CD4-positive, alpha-beta T cell treated with Interleukin-12 subunit alpha and Interleukin-12 subunit beta, for 1 hour (primary cell): ENCODE measurements around the gene ZGLP1.
A peak's percentile ranks its signal among the peaks of the same experiment; 100 is the strongest.
"Not testable (repeated sequence)": the region's sequence is repeated elsewhere in the genome, so short reads cannot be mapped to it uniquely, and the experiment has no call there.

ENCODE experiments used
- DNase-seq: peaks from one replicate; pipeline ENCODE4 v3.0.0-alpha.2; 2020

The ZGLP1 gene

DNA sequence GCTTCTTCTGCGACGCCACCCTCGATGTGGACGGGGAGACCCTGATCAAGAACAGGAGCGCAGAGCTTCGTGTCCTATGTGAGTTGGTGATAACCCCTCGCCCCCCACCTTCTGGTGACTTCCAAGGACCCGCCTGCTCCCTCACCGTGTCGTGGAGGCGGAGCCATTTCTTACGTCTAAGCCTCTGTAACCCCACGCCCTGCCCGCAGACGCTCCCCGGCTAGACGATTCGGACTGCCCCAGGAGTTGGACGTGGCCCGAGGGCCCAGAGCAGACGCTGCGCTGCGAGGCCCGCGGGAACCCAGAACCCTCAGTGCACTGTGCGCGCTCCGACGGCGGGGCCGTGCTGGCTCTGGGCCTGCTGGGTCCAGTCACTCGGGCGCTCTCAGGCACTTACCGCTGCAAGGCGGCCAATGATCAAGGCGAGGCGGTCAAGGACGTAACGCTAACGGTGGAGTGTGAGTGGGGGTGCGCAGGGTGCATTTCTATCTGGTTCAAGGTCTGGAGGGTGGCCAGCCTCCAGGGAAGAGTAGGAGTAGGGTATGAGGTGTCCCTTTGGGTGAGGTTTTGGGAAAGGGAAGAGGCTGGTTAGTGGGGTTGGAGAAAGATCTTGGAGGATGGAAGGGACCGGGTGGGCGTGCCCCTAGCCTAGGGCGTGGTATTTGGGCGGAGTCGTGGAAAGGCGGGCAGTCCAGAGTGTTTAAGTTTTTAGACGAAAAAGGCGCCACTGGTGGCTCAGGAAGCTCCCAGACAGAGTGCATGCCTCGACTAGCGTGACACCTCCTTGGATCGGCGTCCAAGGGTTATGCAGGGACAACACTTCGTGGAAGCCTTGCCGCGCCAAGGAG, 16.6 kb downstream of the ZGLP1 start:
- no peak for DNase-seq

DNA sequence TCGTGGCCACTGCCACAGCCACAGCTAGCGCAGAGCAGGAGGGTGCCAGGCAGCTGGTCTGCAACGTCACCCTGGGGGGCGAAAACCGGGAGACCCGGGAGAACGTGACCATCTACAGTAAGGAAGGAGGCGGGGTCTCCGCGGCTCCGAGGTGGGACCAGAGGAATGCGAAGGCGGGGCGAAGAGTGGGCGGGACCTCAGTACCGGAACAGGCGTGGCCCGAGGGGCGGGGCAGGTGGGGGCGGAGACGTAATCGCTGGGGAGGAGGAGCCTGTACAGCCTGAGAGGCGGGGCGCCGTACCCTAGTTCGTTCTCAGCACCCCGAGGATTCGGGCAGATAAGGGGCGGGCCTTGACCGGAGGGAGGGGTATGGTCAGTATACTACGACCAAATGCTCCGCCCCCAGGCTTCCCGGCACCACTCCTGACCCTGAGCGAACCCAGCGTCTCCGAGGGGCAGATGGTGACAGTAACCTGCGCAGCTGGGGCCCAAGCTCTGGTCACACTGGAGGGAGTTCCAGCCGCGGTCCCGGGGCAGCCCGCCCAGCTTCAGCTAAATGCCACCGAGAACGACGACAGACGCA, 17.3 kb downstream of the ZGLP1 start:
- peak; percentile 77 for DNase-seq

DNA sequence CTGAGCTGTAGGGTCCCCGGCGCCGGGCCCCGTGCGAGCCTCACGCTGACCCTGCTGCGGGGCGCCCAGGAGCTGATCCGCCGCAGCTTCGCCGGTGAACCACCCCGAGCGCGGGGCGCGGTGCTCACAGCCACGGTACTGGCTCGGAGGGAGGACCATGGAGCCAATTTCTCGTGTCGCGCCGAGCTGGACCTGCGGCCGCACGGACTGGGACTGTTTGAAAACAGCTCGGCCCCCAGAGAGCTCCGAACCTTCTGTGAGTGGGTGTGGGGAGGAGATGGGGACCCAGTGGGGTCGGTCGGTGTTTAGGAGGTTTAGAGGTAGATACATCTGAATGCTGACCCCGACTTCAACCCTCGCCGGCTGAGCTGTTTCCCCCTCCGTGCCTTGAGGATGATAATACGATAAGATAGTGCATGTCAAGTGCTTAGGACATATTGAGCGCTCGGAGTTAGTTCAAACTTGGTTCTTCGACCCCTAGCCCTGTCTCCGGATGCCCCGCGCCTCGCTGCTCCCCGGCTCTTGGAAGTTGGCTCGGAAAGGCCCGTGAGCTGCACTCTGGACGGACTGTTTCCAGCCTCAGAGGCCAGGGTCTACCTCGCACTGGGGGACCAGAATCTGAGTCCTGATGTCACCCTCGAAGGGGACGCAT, 17.9 kb downstream of the ZGLP1 start:
- DNase-seq, result no peak

DNA sequence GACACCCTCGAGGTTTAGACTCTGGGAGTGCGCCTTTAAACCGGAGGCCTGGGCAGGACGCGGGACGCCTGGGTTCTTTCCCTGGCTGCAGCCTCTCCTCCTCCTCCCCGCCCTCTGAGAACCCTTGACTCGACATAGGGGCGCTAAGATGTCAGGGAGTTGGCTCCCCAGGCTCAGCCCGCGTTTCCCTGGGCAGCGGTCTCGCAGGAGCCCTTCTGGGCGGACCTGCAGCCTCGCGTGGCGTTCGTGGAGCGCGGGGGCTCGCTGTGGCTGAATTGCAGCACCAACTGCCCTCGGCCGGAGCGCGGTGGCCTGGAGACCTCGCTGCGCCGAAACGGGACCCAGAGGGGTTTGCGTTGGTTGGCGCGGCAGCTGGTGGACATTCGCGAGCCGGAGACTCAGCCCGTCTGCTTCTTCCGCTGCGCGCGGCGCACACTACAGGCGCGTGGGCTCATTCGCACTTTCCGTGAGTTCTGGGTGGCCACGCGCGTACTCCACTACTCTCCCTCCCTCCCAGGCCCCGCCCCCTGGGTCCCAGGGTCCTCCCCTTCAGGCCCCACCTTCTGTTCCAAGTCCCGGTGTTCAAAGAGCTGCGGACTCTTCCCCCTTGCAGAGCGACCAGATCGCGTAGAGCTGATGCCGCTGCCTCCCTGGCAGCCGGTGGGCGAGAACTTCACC, 18.6 kb downstream of the ZGLP1 start:
- peak; percentile 67 for DNase-seq

DNA sequence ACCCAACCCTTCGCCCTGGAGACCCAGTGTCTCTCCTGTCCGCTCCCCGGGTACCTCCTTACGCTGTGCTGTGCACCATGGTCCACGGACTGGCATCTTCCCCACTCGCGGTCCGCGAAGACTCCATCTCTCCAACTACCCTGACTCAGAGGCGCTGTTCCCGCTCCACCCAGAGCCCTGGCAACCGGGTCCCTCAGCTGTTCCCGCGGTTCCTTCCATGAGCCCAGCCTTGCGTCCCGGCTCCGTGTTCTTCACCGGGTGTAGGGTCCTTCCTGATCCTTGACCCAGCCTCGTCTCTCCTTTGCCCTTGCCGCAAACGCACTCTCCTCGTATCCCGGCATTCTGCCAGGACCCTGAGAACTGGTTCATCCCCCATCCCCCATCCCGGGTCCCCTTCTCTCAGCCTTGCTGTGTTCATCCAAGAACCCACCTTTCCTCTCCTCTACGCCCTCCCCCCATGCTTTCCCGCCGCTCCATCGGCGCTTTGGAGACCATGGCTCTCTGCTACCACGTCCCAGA, 19.2 kb downstream of the ZGLP1 start:
- no peak for DNase-seq

DNA sequence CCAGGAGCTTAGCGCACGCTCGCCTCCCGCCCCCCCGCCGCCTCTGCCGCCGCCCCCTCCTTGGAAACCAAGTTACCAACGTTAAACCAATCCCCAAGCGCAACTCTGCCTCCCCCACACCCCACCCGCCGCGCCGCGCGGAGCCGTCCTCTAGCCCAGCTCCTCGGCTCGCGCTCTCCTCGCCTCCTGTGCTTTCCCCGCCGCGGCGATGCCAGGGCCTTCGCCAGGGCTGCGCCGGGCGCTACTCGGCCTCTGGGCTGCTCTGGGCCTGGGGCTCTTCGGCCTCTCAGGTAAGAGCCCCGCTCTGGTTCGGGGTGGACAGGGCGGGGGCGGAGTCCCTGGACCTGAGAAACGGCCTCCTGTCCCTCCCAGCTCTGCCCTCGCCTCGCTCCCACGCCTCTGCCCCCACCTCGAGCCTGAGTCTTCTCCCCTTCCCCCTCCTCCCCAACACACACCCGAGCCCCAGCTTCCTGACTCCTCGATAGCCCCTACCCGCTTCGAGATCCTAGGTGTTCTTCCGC, 19.7 kb downstream of the ZGLP1 start, which contains the start of gene ICAM5:
Gene ICAM5 (plus strand): TSS at position 117 of the 521 bp plus-strand sequence. CDS start 92 bp downstream, at position 209.
- peak; percentile 44 for DNase-seq

DNA sequence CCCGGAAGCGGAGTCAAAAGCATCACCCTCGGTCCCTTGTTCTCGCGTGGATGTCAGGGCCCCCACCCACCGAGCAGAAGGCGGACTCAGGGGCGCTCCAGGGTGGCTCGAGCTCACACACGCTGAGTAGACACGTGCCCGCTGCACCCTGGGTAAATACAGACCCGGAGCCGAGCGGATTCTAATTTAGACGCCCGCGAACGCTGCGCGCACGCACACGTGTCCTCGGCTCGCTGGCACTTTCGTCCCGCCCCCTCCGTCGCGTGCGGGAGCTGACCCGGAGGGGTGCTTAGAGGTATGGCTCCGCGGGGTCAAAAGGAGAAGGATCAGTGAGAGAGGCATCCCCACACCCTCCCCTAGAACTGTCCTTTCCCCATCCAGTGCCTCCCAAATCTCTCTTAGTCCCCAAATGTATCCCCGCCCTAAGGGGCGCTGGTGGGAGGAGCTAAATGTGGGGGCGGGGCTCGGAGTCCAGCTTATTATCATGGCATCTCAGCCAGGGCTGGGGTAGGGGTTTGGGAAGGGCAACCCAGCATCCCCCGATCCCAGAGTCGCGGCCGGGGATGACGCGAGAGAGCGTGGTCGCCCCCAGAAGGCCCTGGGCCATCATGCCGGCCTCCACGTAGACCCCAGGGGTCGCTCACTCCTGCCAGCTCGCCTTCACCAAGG, 20.3 kb downstream of the ZGLP1 start:
- DNase-seq, result peak; percentile 67

DNA sequence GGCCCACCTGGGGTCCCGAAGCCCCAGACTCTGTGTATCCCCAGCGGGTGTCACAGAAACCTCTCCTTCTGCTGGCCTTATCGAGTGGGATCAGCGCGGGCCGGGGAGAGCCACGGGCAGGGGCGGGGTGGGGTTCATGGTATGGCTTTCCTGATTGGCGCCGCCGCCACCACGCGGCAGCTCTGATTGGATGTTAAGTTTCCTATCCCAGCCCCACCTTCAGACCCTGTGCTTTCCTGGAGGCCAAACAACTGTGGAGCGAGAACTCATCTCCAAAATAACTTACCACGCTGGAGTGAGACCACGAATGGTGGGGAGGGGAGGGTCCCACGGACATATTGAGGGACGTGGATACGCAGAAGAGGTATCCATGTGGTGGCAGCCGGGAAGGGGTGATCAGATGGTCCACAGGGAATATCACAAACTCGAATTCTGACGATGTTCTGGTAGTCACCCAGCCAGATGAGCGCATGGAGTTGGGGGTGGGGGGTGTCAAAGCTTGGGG, 20.9 kb downstream of the ZGLP1 start:
- DNase-seq, result peak; percentile 46

DNA sequence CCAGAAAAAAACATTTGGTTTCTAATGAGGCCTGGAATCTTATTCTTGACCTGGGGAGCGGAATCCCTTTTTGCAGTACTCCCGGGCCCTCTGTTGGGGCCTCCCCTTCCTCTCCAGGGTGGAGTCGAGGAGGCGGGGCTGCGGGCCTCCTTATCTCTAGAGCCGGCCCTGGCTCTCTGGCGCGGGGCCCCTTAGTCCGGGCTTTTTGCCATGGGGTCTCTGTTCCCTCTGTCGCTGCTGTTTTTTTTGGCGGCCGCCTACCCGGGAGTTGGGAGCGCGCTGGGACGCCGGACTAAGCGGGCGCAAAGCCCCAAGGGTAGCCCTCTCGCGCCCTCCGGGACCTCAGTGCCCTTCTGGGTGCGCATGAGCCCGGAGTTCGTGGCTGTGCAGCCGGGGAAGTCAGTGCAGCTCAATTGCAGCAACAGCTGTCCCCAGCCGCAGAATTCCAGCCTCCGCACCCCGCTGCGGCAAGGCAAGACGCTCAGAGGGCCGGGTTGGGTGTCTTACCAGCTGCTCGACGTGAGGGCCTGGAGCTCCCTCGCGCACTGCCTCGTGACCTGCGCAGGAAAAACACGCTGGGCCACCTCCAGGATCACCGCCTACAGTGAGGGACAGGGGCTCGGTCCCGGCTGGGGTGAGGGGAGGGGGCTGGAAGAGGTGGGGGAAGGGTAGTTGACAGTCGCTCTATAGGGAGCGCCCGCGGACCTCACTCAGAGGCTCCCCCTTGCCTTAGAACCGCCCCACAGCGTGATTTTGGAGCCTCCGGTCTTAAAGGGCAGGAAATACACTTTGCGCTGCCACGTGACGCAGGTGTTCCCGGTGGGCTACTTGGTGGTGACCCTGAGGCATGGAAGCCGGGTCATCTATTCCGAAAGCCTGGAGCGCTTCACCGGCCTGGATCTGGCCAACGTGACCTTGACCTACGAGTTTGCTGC, 22.5 kb downstream of the ZGLP1 start, which contains the start of gene ICAM4:
Gene ICAM4 (plus strand): TSS at position 153 of the 935 bp plus-strand sequence. CDS start 58 bp downstream, at position 211.
- DNase-seq, result peak; percentile 45

DNA sequence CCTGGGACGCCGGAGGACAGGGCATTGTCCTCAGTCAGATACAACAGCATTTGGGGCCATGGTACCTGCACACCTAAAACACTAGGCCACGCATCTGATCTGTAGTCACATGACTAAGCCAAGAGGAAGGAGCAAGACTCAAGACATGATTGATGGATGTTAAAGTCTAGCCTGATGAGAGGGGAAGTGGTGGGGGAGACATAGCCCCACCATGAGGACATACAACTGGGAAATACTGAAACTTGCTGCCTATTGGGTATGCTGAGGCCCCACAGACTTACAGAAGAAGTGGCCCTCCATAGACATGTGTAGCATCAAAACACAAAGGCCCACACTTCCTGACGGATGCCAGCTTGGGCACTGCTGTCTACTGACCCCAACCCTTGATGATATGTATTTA, 24.2 kb downstream of the ZGLP1 start:
- DNase-seq, result no peak

DNA sequence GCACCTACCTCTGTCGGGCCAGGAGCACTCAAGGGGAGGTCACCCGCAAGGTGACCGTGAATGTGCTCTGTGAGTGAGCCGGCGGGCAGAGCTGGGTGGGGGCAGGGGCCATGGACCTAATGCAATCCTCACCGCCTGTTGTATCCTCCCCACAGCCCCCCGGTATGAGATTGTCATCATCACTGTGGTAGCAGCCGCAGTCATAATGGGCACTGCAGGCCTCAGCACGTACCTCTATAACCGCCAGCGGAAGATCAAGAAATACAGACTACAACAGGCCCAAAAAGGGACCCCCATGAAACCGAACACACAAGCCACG, 24.7 kb downstream of the ZGLP1 start:
- no peak for DNase-seq

DNA sequence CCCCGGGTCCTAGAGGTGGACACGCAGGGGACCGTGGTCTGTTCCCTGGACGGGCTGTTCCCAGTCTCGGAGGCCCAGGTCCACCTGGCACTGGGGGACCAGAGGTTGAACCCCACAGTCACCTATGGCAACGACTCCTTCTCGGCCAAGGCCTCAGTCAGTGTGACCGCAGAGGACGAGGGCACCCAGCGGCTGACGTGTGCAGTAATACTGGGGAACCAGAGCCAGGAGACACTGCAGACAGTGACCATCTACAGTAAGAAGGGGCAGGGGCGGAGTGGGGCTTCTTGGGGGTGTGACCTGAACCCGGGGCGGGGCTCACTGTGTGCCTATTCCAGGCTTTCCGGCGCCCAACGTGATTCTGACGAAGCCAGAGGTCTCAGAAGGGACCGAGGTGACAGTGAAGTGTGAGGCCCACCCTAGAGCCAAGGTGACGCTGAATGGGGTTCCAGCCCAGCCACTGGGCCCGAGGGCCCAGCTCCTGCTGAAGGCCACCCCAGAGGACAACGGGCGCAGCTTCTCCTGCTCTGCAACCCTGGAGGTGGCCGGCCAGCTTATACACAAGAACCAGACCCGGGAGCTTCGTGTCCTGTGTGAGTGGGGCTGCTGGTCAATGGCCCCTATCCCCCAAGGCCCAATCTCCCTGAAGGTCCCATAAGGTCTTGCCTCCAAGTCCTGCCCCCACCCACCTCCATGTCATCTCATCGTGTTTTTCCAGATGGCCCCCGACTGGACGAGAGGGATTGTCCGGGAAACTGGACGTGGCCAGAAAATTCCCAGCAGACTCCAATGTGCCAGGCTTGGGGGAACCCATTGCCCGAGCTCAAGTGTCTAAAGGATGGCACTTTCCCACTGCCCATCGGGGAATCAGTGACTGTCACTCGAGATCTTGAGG, 25.3 kb downstream of the ZGLP1 start:
- no peak for DNase-seq

DNA sequence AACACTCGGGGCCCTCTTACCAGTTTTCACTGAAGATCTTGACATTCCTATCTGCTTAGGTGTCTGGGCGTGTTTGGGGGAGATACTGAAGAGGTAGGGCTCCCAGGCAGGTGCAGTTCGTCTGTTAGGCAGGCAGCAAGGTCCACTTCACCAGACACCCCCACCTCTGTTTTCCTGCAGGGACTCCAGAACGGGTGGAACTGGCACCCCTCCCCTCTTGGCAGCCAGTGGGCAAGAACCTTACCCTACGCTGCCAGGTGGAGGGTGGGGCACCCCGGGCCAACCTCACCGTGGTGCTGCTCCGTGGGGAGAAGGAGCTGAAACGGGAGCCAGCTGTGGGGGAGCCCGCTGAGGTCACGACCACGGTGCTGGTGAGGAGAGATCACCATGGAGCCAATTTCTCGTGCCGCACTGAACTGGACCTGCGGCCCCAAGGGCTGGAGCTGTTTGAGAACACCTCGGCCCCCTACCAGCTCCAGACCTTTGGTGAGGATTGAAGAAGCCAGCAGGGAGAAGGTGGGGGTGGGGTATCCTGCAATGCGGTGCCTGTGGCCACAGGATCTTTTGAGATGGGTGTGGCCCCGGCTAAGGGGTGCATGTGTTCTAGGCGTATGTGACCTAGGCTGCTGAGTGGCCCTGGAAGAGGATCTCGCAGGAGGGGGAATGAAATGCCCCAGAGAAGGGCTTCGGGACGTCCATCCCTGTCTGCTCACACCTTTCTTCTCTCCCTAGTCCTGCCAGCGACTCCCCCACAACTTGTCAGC, 26.1 kb downstream of the ZGLP1 start:
- no peak for DNase-seq

DNA sequence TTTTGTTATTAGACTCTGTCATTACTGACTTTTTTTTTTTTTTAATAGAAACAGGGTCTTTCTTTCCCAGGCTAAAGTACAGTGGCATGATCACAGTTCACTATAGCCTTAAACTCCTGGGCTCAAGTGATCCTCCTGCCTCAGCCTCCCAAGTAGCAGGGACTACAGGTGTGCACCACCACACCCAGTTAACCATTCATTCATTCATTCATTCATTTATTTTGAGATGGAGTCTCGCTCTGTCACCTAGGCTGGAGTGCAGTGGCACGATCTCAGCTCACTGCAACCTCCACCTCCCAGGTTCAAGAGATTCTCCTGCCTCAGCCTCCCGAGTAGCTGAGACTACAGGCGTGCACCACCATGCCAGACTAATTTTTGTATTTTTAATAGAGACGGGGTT, 27.6 kb downstream of the ZGLP1 start:
- DNase-seq, result not testable (repeated sequence)

DNA sequence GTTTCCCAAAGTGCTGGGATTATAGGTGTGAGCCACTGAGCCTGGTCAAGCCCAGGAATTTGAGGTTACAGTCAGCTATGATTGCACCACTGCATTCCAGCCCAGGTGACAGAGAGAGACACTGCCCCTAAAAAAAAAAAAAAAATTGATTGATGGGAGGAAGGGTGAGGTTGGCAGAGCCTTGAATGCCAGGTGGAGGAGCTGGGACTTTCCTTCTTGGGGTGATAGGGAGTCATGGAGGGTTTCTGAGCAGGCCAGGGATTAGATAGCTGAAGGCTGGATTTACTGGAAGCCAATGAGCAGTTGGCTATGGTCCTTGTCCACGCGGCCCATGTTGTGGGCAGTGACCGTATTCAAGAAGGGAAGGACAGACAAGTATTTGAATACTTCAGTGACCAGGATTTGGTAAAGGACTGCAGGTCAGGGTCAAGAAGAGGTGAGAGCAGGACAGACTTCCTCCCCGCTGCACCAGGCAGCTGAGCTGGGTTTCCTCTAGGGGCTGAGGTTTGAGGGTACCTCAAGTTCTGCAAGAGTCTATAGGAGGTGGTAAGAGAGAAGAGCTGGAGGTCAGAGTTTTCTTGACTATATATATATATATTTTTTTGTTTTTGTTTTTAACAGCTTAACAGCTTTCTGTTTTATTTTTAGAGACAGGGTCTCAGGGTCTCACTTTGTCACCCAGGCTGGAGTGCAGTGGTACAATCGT, 29.7 kb downstream of the ZGLP1 start:
- DNase-seq, result no peak

DNA sequence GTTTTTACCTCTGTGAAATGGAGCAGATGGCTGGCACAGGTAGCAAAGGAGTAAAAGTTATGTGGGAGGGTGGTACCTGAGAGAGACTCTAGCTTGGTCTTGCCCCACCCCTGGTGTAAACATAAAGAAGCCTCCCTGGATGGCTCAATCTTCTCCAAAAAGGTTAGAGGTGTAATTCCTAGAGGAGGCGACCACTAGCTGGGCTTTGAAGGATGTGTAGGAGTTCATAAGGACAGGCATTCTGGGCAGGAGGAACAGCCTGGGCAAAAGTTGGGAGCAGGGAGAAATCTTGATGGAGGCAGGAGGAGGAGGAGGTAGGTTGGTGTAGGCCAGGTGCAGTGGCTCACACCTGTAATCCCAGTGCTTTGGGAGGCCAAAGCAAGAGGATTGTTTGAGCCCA, 30.7 kb downstream of the ZGLP1 start:
- DNase-seq, result no peak

DNA sequence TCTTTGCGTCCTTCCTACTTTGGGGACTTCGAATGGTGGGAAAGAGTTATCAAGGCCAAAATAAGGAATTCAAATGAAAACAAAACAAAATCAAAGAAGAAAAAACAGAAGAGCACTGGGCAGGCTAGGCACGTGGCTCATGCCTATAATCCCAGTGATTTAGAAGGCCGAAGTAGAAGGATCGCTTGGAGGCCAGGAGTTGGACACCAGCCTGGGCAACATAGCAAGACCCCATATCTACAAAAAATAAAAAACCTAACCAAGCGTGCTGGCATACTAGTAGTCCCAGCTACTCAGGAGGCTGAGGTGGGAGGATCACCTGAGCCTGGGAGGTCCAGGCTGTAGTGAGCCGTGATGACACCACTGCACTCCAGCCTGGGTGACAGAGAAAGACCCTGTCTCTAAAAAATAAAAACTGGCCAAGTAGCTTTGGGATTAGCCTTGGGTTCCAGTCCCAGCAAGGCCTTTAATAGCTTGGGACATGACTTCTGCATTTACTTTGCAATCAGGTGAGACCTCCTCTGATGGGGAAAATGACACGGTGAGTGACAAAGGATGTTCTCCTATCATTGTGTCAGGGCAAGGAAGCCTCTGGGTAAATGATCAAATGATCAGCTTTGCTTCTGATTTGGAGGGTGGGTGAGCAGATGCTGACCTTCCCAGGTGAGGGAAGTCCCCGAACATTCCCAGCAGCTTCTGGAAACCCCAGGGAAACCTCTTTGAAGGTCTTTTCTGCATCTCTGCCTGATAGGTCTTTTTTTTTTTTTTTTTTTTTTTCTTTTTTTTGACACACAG, 31.6 kb downstream of the ZGLP1 start:
- no peak for DNase-seq

DNA sequence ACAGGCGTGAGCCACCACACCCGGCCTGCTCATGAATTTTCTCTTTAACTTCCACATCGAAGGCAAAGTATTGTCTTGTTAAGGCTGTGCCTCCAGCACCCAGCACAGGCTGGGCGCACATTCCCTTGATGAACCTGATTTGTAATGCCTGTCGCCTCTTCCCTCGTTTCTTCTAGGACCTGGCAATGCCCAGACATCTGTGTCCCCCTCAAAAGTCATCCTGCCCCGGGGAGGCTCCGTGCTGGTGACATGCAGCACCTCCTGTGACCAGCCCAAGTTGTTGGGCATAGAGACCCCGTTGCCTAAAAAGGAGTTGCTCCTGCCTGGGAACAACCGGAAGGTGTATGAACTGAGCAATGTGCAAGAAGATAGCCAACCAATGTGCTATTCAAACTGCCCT, 35.0 kb downstream of the ZGLP1 start:
- DNase-seq, result no peak
